GM23248 (cell line): Measurements from ENCODE around the gene TRMT44.

ENCODE experiments used
- EZH2 ChIP-seq: fragments of 200-600 bp; sonication (generic); IDR thresholded peaks from 2 replicates; pipeline ENCODE4 v1.6.1; 2018; ENCODE audit warnings: antibody characterized with exemption, mild to moderate bottlenecking; ENCODE audit not compliant: insufficient read depth, poor library complexity, severe bottlenecking
- EZH2phosphoT487 ChIP-seq: fragments of 200-600 bp; sonication (generic); IDR thresholded peaks from 2 replicates; pipeline ENCODE4 v1.6.1; 2018; ENCODE audit warnings: antibody characterized with exemption, moderate library complexity, mild to moderate bottlenecking, low read depth; ENCODE audit not compliant: insufficient read depth

DNA sequence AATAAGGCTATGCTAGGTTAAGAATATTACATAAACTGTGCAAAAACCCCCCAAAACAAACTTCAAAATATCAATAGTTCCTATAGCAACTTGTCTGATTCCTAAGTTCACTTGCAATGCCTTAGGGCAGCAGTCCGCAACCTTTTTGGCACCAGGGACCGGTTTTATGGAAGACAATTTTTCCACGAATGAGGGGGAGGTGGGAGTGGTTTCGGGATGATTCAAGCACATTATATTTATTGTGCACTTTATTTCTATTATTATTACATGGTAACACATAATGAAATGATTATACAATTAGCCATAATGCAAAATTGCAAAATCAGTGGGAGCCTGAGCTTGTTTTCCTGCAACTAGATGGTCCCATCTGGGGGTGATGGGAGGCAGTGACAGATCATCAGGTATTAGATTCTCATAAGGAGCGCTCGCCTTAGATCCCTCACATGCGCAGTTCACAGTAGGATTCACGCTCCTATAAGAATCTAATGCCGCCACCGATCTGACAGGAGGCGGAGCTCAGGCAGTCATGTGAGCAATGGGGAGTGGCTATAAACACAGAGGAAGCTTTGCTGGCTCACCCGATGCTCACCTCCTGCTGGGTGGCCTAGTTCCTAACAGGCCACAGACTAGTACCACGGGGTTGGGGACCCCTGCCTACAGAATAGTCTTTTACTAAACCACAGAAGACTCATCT, 39.8 kb upstream of the TRMT44 start:
- TF ChIP-seq EZH2phosphoT487 (no peak), EZH2 (no peak)
